Ishikawa (cell line): Measurements from ENCODE around the gene MAD1L1.

Source experiments
- CEBPB ChIP-seq: IDR thresholded peaks from 2 replicates; pipeline ENCODE4 v1.6.1; 2012
- CREB1 ChIP-seq: IDR thresholded peaks from 2 replicates; pipeline ENCODE4 v1.6.1; 2012; ENCODE audit warnings: low read depth
- EGR1 ChIP-seq: IDR thresholded peaks from 2 replicates; pipeline ENCODE4 v1.6.1; 2012
- EP300 ChIP-seq: IDR thresholded peaks from 2 replicates; pipeline ENCODE4 v1.6.1; 2012; ENCODE audit warnings: borderline replicate concordance
- FOXM1 ChIP-seq: IDR thresholded peaks from 2 replicates; pipeline ENCODE4 v1.6.1; 2012; ENCODE audit warnings: low read depth, borderline replicate concordance
- NFIC ChIP-seq: IDR thresholded peaks from 2 replicates; pipeline ENCODE4 v1.6.1; 2012
- RAD21 ChIP-seq: IDR thresholded peaks from 2 replicates; pipeline ENCODE4 v1.6.1; 2012; ENCODE audit warnings: low read depth
- TAF1 ChIP-seq: IDR thresholded peaks from 2 replicates; pipeline ENCODE4 v1.6.1; 2012; ENCODE audit warnings: low read depth, mild to moderate bottlenecking
- TCF12 ChIP-seq: IDR thresholded peaks from 2 replicates; pipeline ENCODE4 v1.6.1; 2012; ENCODE audit warnings: low read depth
- TEAD4 ChIP-seq: IDR thresholded peaks from 2 replicates; pipeline ENCODE4 v1.6.1; 2012
- YY1 ChIP-seq: IDR thresholded peaks from 2 replicates; pipeline ENCODE4 v1.6.1; 2012; ENCODE audit warnings: low read depth
- ZBTB7A ChIP-seq: IDR thresholded peaks from 2 replicates; pipeline ENCODE4 v1.6.1; 2012; ENCODE audit warnings: low read depth
- TF ChIP-seq, protein P1 (sequence below): IDR thresholded peaks from 2 replicates; pipeline ENCODE4 v1.6.1; 2012; ENCODE audit warnings: low read depth, mild to moderate bottlenecking
- TF ChIP-seq, protein P2 (sequence below): IDR thresholded peaks from 2 replicates; pipeline ENCODE4 v1.6.1; 2012
- TF ChIP-seq, protein P3 (sequence below): IDR thresholded peaks from 2 replicates; pipeline ENCODE4 v1.6.1; 2012

The MAD1L1 gene

DNA sequence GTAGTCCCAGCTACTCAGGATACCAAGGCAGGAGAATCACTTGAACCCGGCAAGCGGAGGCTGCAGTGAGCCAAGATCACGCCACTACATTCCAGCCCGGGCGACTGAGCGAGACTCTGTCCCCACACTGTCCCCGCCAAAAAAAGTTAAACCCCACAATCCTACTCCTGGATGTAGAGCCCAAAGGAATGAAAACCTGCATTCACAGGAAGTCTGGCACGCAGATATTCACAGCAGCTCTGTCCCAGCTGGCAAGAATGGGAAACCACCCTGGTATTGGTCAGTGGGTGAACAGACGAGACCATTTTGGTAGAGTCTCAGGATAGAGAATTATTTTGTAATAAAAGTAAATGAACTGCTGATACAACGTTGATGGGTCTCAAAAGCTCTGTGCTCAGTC lies 225.2 kb downstream of the MAD1L1 start:
- no peak for TF ChIP-seq EP300
- no peak for TF ChIP-seq NFIC
- TF ChIP-seq CREB1: no peak
- TF ChIP-seq ZBTB7A: no peak
- no peak for TF ChIP-seq YY1
- TF ChIP-seq, protein P1, sequence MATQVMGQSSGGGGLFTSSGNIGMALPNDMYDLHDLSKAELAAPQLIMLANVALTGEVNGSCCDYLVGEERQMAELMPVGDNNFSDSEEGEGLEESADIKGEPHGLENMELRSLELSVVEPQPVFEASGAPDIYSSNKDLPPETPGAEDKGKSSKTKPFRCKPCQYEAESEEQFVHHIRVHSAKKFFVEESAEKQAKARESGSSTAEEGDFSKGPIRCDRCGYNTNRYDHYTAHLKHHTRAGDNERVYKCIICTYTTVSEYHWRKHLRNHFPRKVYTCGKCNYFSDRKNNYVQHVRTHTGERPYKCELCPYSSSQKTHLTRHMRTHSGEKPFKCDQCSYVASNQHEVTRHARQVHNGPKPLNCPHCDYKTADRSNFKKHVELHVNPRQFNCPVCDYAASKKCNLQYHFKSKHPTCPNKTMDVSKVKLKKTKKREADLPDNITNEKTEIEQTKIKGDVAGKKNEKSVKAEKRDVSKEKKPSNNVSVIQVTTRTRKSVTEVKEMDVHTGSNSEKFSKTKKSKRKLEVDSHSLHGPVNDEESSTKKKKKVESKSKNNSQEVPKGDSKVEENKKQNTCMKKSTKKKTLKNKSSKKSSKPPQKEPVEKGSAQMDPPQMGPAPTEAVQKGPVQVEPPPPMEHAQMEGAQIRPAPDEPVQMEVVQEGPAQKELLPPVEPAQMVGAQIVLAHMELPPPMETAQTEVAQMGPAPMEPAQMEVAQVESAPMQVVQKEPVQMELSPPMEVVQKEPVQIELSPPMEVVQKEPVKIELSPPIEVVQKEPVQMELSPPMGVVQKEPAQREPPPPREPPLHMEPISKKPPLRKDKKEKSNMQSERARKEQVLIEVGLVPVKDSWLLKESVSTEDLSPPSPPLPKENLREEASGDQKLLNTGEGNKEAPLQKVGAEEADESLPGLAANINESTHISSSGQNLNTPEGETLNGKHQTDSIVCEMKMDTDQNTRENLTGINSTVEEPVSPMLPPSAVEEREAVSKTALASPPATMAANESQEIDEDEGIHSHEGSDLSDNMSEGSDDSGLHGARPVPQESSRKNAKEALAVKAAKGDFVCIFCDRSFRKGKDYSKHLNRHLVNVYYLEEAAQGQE: no peak
- TF ChIP-seq TAF1: no peak
- TF ChIP-seq EGR1: no peak
- no peak for TF ChIP-seq CEBPB
- TF ChIP-seq, protein P2, sequence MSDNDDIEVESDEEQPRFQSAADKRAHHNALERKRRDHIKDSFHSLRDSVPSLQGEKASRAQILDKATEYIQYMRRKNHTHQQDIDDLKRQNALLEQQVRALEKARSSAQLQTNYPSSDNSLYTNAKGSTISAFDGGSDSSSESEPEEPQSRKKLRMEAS: no peak
- TF ChIP-seq RAD21: no peak
- TF ChIP-seq, protein P3, sequence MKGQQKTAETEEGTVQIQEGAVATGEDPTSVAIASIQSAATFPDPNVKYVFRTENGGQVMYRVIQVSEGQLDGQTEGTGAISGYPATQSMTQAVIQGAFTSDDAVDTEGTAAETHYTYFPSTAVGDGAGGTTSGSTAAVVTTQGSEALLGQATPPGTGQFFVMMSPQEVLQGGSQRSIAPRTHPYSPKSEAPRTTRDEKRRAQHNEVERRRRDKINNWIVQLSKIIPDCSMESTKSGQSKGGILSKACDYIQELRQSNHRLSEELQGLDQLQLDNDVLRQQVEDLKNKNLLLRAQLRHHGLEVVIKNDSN: no peak
- TF ChIP-seq TEAD4: no peak
- no peak for TF ChIP-seq TCF12
- TF ChIP-seq FOXM1: no peak

DNA sequence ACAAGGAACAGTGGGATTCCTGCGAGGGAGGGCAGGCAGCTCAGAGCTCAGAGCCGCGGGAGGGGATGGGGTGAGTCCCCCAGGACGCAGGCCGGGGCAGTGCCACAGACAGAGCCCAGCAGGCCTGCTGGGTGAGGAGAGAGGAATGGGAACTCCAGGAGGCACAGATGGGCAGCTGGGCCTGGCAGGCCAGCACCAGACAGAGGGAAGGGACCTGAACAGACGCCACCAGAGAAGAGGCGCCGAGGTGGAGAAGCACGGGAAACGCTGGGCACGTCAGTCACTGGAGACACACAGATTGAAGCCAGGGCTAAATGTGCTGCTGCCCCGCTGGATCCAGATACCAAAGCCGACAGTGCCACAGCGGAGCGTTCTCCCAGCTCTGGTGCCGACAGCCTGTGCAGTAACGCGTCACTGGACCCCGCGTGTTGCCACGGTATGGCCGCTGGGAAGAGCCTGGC lies 225.8 kb downstream of the MAD1L1 start:
- TF ChIP-seq TAF1 (no peak), EP300 (no peak)
- TF ChIP-seq, protein P3: no peak
- TF ChIP-seq, protein P1: no peak

DNA sequence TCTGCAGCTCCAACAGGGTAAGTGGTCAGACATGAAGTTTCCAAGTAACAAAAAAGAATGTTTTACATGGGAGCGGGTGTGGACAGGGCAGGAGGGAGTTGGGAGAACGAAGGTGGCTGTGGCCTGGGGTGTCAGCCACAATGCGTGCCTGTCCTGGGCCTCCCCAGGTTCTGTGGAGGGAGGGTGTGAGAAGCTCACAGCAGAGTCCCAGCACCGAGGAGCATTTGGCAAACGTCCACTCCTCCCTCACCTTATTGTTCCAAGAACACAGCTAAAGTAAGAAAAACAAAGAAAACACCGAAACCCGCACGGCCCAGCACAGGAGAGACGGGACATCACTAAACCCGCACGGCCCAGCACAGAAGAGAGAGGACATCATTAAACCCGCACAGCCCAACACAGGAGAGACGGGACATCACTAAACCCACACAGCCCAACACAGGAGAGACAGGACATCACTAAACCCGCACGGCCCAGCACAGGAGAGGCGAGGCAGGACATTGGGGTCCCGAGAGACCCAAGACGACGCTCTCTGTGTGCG lies 226.4 kb downstream of the MAD1L1 start:
- TF ChIP-seq FOXM1 (no peak), EGR1 (no peak), CREB1 (no peak), EP300 (no peak), TCF12 (no peak), TEAD4 (no peak), TAF1 (no peak), NFIC (no peak)

DNA sequence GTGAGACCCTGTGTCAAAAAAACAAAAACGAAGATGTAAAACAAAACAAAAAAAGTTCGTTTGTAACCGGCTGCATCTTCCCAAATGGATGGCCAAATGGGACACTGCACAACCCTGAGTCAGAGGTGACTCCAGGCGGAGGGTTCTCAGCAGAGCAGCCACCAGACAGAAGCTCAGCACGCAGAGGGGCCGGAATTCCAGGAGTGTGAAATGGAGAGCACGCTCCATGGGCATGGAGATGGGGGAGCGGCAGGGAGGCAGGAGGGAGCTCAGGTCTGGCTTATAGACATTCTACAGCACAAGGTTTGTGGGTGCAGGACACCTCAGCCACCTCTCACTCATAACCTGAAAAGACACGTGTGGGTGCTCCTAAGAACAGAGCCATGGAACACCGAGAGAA lies 227.0 kb downstream of the MAD1L1 start:
- TF ChIP-seq TAF1 (no peak), CREB1 (no peak), YY1 (no peak), EGR1 (no peak), RAD21 (no peak), TEAD4 (no peak), FOXM1 (no peak), EP300 (no peak), NFIC (no peak), ZBTB7A (no peak)
- TF ChIP-seq, protein P1: no peak
- TF ChIP-seq, protein P3: no peak
- TF ChIP-seq, protein P2: no peak
